K562 (cell line): ENCODE results near the gene FILIP1L. TPM values are rescaled to one million over a fixed set of nuclear protein-coding genes. Genes with fewer than 3 reads are reported as not detected.

Experiments used
- ATAC-seq: fragments of 200-7000 bp; cut with Tn5 transposase; 3 replicates; pipeline ENCODE4 v1.9.1; 2020; ENCODE audit warnings: moderate library complexity
- BruUV-seq: library from RNA; stranded (reverse); fragments of 400-500 nt; replicated peaks from 2 replicates; lab custom pipeline; 2021; lab: Mats Ljungman, UMichigan
- CTCF ChIA-PET: fragments of 300-600 bp; formaldehyde crosslinking; extraction: SDS; loops from one replicate; lab custom pipeline; 2021; ENCODE audit warnings: low intra/inter-chr PET ratio; lab: Yijun Ruan, JAX
- POLR2A ChIA-PET: fragments of 300-600, 350-650 bp; sonication (Branson Sonifier 250); formaldehyde crosslinking; extraction: SDS; loops from one replicate; lab custom pipeline; 2021; ENCODE audit warnings: antibody characterized with exemption, inconsistent platforms; lab: Yijun Ruan, JAX
- DNase-seq, 4 experiments: peaks; one replicate each; pipeline versions ENCODE4 v3.0.0 to v3.0.0-alpha.2; 2011 to 2018; ENCODE audit warnings: low spot score in 3 of 4, mixed read lengths in 3 of 4; ENCODE audit errors: extremely low read depth in 1 of 4
- FAIRE-seq: peaks from 2 replicates; lab custom pipeline; 2011; peaks lifted over from hg19 to GRCh38; lab: Jason Lieb, UNC
- H2AFZ ChIP-seq: 2 replicates; pipeline ENCODE4 v1.6.0; 2011; ENCODE audit warnings: low read depth, low read length, control low read depth, inconsistent platforms
- H3K27ac ChIP-seq: fragments of 200-600 bp; 3 replicates; pipeline ENCODE4 v1.8.0; 2011; ENCODE audit warnings: low read depth, mild to moderate bottlenecking, control low read depth, inconsistent platforms, low read length, moderate library complexity, mixed read lengths; ENCODE audit errors: extremely low read depth
- H3K27me3 ChIP-seq, 2 experiments: fragments of 300-600 bp in 1 of 2; 2 replicates in 1 of 2; 3 replicates in 1 of 2; pipeline versions ENCODE4 v1.6.0 to v1.8.0; 2011; ENCODE audit warnings: inconsistent platforms in 2 of 2, low read length in 2 of 2, mild to moderate bottlenecking in 1 of 2, mixed read lengths in 1 of 2, moderate library complexity in 1 of 2; ENCODE audit not compliant: control insufficient read depth in 2 of 2, insufficient read depth in 2 of 2
- H3K36me3 ChIP-seq: fragments of 300-600 bp; 3 replicates; pipeline ENCODE4 v1.8.0; 2011; ENCODE audit warnings: mild to moderate bottlenecking, low read length, inconsistent platforms; ENCODE audit not compliant: control insufficient read depth, insufficient read depth
- H3K4me1 ChIP-seq, 2 experiments: fragments of 200-600 bp in 1 of 2; replicated peaks in 1 of 2; 2 replicates in 1 of 2; 3 replicates in 1 of 2; pipeline versions ENCODE4 v1.5.1 to v1.8.0; 2011; ENCODE audit warnings: inconsistent platforms in 2 of 2, low read length in 2 of 2, mild to moderate bottlenecking in 1 of 2, mixed read lengths in 1 of 2, moderate library complexity in 1 of 2; ENCODE audit not compliant: control insufficient read depth in 2 of 2, insufficient read depth in 2 of 2
- H3K4me2 ChIP-seq: 2 replicates; pipeline ENCODE4 v1.6.1; 2011; ENCODE audit warnings: low read length, control low read depth, inconsistent platforms, mixed read lengths; ENCODE audit not compliant: insufficient read depth
- H3K4me3 ChIP-seq: fragments of 200-600 bp; sonication (generic), shearing (Covaris generic); 2 replicates; pipeline ENCODE4 v1.5.1; 2016; ENCODE audit warnings: control low read depth, inconsistent platforms
- H3K79me2 ChIP-seq: fragments of 200-600 bp; 3 replicates; pipeline ENCODE4 v1.8.0; 2011; ENCODE audit warnings: low read length, inconsistent platforms; ENCODE audit not compliant: control insufficient read depth, insufficient read depth
- H3K9ac ChIP-seq, 2 experiments: 2 replicates each; pipeline versions ENCODE4 v1.6.0 to v1.6.1; 2011; ENCODE audit warnings: low read depth in 2 of 2, low read length in 2 of 2, control low read depth in 1 of 2, inconsistent platforms in 1 of 2, mild to moderate bottlenecking in 1 of 2, mixed read lengths in 1 of 2; ENCODE audit not compliant: insufficient read depth in 1 of 2
- H3K9me1 ChIP-seq: one replicate; pipeline ENCODE4 v1.6.0; 2011; ENCODE audit warnings: inconsistent platforms, mild to moderate bottlenecking, low read length, moderate library complexity; ENCODE audit not compliant: control insufficient read depth, insufficient read depth
- H3K9me3 ChIP-seq: replicated peaks from 2 replicates; pipeline ENCODE4 v1.5.1; 2011; ENCODE audit warnings: low read depth, low read length, inconsistent platforms; ENCODE audit not compliant: control insufficient read depth, insufficient read depth
- H4K20me1 ChIP-seq: replicated peaks from 2 replicates; pipeline ENCODE4 v1.6.1; 2011; ENCODE audit warnings: low read length, inconsistent platforms, mixed read lengths; ENCODE audit not compliant: control insufficient read depth, insufficient read depth
- ADNP ChIP-seq: fragments of 200-800 bp; sonication (Bioruptor generic); IDR thresholded peaks from 2 replicates; pipeline ENCODE4 v1.6.1; 2016; ENCODE audit warnings: missing genetic modification characterization, missing compliant biosample characterization
- FOXK2 ChIP-seq, 2 experiments: fragments of 450-650 bp; IDR thresholded peaks in 1 of 2; conservative IDR thresholded peaks in 1 of 2; 2 replicates each; pipeline ENCODE4 v1.6.1; 2016; ENCODE audit warnings: low read depth in 2 of 2, mild to moderate bottlenecking in 1 of 2
- HNRNPUL1 ChIP-seq: fragments of 200-400 bp; formaldehyde crosslinking; IDR thresholded peaks from 2 replicates; pipeline ENCODE4 v1.6.1; 2017; ENCODE audit warnings: low read length
- JUND ChIP-seq, 2 experiments: IDR thresholded peaks; 2 replicates in 1 of 2; 3 replicates in 1 of 2; pipeline ENCODE4 v1.6.1; 2011; ENCODE audit warnings: borderline replicate concordance in 2 of 2, low read depth in 2 of 2, low read length in 2 of 2, improper control_type of control experiment in 1 of 2, missing biosample characterization in 1 of 2, missing genetic modification characterization in 1 of 2, missing genetic modification reagents in 1 of 2
- NCOA2 ChIP-seq, 2 experiments: fragments of 450-650 bp; IDR thresholded peaks; 2 replicates each; pipeline ENCODE4 v1.6.1; 2018; ENCODE audit warnings: mild to moderate bottlenecking in 2 of 2, moderate library complexity in 1 of 2; ENCODE audit not compliant: partially characterized antibody in 2 of 2
- NUFIP1 ChIP-seq: fragments of 450-650 bp; IDR thresholded peaks from 2 replicates; pipeline ENCODE4 v1.6.1; 2018; ENCODE audit not compliant: partially characterized antibody
- PHTF2 ChIP-seq: fragments of 250-450 bp; sonication (Bioruptor Pico); IDR thresholded peaks from 2 replicates; pipeline ENCODE4 v1.5.0; 2021; ENCODE audit warnings: mild to moderate bottlenecking
- POLR2AphosphoS5 ChIP-seq: IDR thresholded peaks from 2 replicates; pipeline ENCODE4 v1.6.1; 2011; ENCODE audit warnings: mild to moderate bottlenecking, low read depth, low read length, moderate library complexity; ENCODE audit not compliant: control insufficient read depth, insufficient read depth
- RFX5 ChIP-seq: IDR thresholded peaks from 2 replicates; pipeline ENCODE4 v1.6.1; 2011; ENCODE audit warnings: low read depth, mild to moderate bottlenecking, improper control_type of control experiment, low read length
- SRF ChIP-seq, 2 experiments: fragments of 250-450, 450-650 bp in 1 of 2; sonication (Bioruptor Pico) in 1 of 2; sonication (generic) in 1 of 2; formaldehyde crosslinking; IDR thresholded peaks; 2 replicates each; pipeline versions ENCODE4 v1.5.0 to v1.5.1; 2020 to 2022; ENCODE audit warnings: mild to moderate bottlenecking in 1 of 2, missing genetic modification reagents in 1 of 2
- SRSF1 ChIP-seq: fragments of 200-400 bp; formaldehyde crosslinking; IDR thresholded peaks from 2 replicates; pipeline ENCODE4 v1.6.1; 2017; ENCODE audit warnings: mild to moderate bottlenecking, low read depth, low read length, moderate library complexity
- ZC3H11A ChIP-seq: IDR thresholded peaks from 2 replicates; pipeline ENCODE4 v1.6.1; 2012; ENCODE audit warnings: low read depth, low read length, improper control_type of control experiment
- ZNF134 ChIP-seq: fragments of 250-450 bp; sonication (Bioruptor Pico); conservative IDR thresholded peaks from 2 replicates; pipeline ENCODE4 v1.4.0; 2020
- ZNF551 ChIP-seq: fragments of 250-450 bp; sonication (Bioruptor Pico); IDR thresholded peaks from 2 replicates; pipeline ENCODE4 v1.5.0; 2021; ENCODE audit warnings: mild to moderate bottlenecking, moderate library complexity
- ZNF561 ChIP-seq: fragments of 450-650 bp; formaldehyde crosslinking; conservative IDR thresholded peaks from 2 replicates; pipeline ENCODE4 v1.4.0; 2020; ENCODE audit warnings: mild to moderate bottlenecking, moderate library complexity
- ZNF584 ChIP-seq: fragments of 200-800 bp; sonication (Bioruptor generic); IDR thresholded peaks from 2 replicates; pipeline ENCODE4 v1.6.1; 2016; ENCODE audit warnings: low read depth, mild to moderate bottlenecking, missing genetic modification characterization, missing compliant biosample characterization
- ZNF655 ChIP-seq: fragments of 250-450 bp; sonication (Bioruptor Pico); IDR thresholded peaks from 2 replicates; pipeline ENCODE4 v1.5.0; 2021
- WGBS: fragments of 100-300 bp; shearing (Covaris generic); methylation state at CpG from one replicate; pipeline ENCODE4 v1.1.6; 2016; ENCODE audit warnings: low coverage, mixed read lengths; ENCODE audit not compliant: insufficient coverage; ENCODE audit errors: missing lambda C conversion rate; 5-methylcytosine and 5-hydroxymethylcytosine counted together
- in situ Hi-C: fragments of 300-500 bp; cut with MboI; formaldehyde crosslinking; loops from 4 replicates; pipeline ENCODE4 v1.15.0; 2018; ENCODE audit warnings: inconsistent platforms, mixed read lengths
- intact Hi-C: fragments of 100-400 bp; cut with micrococcal nuclease; formaldehyde crosslinking; loops from 2 replicates; pipeline ENCODE4 v1.14.2; 2022
- polyA plus RNA-seq, 8 experiments: library from polyadenylated mRNA; depleted of rRNA in 4 of 8; stranded (reverse) in 5 of 8; unstranded in 3 of 8; fragments of >200 nt; fragmentation: Nextera tagmentation in 2 of 8; fragmentation: Illumina TruSeq in 1 of 8; extraction: Ambion mirVana in 2 of 8; extraction: Trizol in 1 of 8; gene quantifications; 2 replicates each; pipeline versions ENCODE4 v1.2.1 to v1.2.3, GENCODE V29; 2011 to 2014; ENCODE audit warnings: inconsistent platforms in 1 of 8, missing spikeins in 1 of 8
- total RNA-seq, 7 experiments: library from RNA; depleted of rRNA in 6 of 7; stranded (reverse); fragments of >200 nt in 6 of 7; fragmentation: Illumina TruSeq in 2 of 7; extraction: Trizol in 2 of 7; gene quantifications; 2 replicates each; pipeline versions ENCODE4 v1.2.1 to v1.2.3, GENCODE V29; 2011 to 2021; ENCODE audit warnings: low replicate concordance in 1 of 7
- TF ChIP-seq, protein P1 (sequence below): fragments of 450-650 bp; IDR thresholded peaks from one replicate; pipeline ENCODE4 v1.6.1; 2018; ENCODE audit warnings: mild to moderate bottlenecking, moderate library complexity; ENCODE audit not compliant: partially characterized antibody

Gene FILIP1L
- total and polyA plus RNA-seq, 9 of the 15 experiments (the other 6 are each of a cell fraction or from before 2014, with no cell fraction given) = 0.50 to 2.1 (median 1.1) TPM

DNA sequence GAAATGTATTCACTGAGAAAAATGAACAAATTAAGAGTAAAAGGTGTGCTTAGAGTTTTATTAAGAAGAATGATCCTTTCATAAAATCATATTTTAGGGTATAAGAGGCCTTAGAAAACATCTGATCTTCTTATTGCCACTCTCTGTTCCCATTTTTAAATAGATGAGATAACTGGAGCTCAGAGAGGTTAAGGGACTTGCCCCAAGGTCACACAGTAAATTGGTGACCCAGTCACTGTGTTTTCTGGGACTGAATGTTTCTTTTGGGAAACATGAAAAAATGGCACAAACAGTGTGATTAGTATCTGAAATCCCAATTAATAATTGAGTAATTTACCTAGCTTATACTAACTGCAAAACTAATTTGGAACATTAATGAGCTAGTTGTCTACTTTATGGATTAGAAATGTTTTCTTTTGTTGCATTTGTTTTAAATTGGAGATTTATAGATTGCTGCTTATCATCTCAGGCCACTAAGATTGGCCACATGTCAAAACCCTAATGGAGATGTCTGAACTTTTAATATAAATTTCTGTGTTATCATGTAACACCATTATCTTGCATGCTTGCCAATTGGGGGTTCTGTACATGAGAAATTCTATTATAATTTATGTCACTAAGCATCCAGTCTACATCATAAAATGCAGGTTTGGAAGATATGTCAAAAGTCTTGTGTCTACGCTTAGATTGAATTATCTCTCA, 231.7 kb downstream of the FILIP1L start (continued):
- TF ChIP-seq, protein P1, sequence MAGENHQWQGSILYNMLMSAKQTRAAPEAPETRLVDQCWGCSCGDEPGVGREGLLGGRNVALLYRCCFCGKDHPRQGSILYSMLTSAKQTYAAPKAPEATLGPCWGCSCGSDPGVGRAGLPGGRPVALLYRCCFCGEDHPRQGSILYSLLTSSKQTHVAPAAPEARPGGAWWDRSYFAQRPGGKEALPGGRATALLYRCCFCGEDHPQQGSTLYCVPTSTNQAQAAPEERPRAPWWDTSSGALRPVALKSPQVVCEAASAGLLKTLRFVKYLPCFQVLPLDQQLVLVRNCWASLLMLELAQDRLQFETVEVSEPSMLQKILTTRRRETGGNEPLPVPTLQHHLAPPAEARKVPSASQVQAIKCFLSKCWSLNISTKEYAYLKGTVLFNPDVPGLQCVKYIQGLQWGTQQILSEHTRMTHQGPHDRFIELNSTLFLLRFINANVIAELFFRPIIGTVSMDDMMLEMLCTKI = no peak

GRCh38 chr3:99881121-99881524, 233.2 kb downstream of the FILIP1L start:
- no peak for DNase-seq
- intact Hi-C loops (no loop called here), in situ Hi-C loops (no loop called here)
- no peak overlapping the region for H2AFZ ChIP-seq
- H4K20me1 ChIP-seq = no peaks in the 10 kb centered on the region
- H3K27me3 ChIP-seq = no peaks in the 10 kb centered on the region
- no TSS peak for BruUV-seq
- POLR2A ChIA-PET = no interaction called here
- H3K4me1 ChIP-seq = peaks cover 2 to 14% of the 10 kb centered on the region in 2 experiments; a peak in 4 of 5 replicates
- H3K27ac ChIP-seq = no peak overlapping the region
- CTCF ChIA-PET = no interaction called here
- peaks cover 6% of the 10 kb centered on the region; the same call in 1 of the 3 replicates for H3K36me3 ChIP-seq
- WGBS = 100% methylated on average over 2 of the region's 2 CpGs
- ATAC-seq = no peak
- FAIRE-seq = no peak
- no peak overlapping the region for H3K9ac ChIP-seq
- TF ChIP-seq JUND (IDR thresholded peaks at IDR 0.05; ENCODE audit: borderline replicate concordance, low read depth, low read length) (no peak), JUND (tag; IDR thresholded peaks at IDR 0.05; ENCODE audit: borderline replicate concordance, low read depth, low read length) (no peak), NCOA2 (IDR thresholded peaks at IDR 0.05; ENCODE audit: partially characterized antibody in 2 of 2) (no peak), POLR2AphosphoS5 (no peak), ZNF551 (CRISPR knock-in tag) (no peak), PHTF2 (CRISPR knock-in tag) (no peak), SRF (CRISPR knock-in tag; IDR thresholded peaks at IDR 0.05) (no peak), ZNF655 (CRISPR knock-in tag) (no peak), ADNP (tag) (no peak), ZC3H11A (no peak), NUFIP1 (no peak), HNRNPUL1 (no peak), ZNF584 (CRISPR knock-in tag) (no peak), RFX5 (no peak), SRSF1 (no peak), FOXK2 (conservative IDR thresholded peaks at IDR 0.05 in 1 of 2, IDR thresholded peaks at IDR 0.05 in 1 of 2; ENCODE audit: low read depth in 2 of 2) (no peak), ZNF134 (CRISPR knock-in tag) (no peak), ZNF561 (no peak)
- H3K9me1 ChIP-seq = no peaks in the 10 kb centered on the region
- no peak overlapping the region for H3K4me3 ChIP-seq
- H3K4me2 ChIP-seq = no peak overlapping the region
- H3K9me3 ChIP-seq = no peaks in the 10 kb centered on the region
- peaks cover 34% of the 10 kb centered on the region for H3K79me2 ChIP-seq
